ENCODE measurements around the gene SERINC2.

GRCh38 chr1:31426249-31426922 is 13.4 kb downstream of the SERINC2 start:
- TF ChIP-seq PATZ1 (CRISPR knock-in tag; IDR thresholded peaks at IDR 0.05; ENCODE audit: borderline replicate concordance) (no peak), ARNTL (CRISPR knock-in tag; IDR thresholded peaks at IDR 0.05; ENCODE audit: borderline replicate concordance, low read depth) (no peak), PPARA (CRISPR knock-in tag; IDR thresholded peaks at IDR 0.05; ENCODE audit: borderline replicate concordance) (no peak), TOX (CRISPR knock-in tag; IDR thresholded peaks at IDR 0.05; ENCODE audit: borderline replicate concordance) (no peak)
- TF ChIP-seq, protein P1, sequence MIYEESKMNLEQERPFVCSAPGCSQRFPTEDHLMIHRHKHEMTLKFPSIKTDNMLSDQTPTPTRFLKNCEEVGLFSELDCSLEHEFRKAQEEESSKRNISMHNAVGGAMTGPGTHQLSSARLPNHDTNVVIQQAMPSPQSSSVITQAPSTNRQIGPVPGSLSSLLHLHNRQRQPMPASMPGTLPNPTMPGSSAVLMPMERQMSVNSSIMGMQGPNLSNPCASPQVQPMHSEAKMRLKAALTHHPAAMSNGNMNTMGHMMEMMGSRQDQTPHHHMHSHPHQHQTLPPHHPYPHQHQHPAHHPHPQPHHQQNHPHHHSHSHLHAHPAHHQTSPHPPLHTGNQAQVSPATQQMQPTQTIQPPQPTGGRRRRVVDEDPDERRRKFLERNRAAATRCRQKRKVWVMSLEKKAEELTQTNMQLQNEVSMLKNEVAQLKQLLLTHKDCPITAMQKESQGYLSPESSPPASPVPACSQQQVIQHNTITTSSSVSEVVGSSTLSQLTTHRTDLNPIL (CRISPR knock-in tag; IDR thresholded peaks at IDR 0.05; ENCODE audit: low read depth) = no peak
